ENCODE measurements around the gene TMEM181.
"Not testable (repeated sequence)": the region's sequence is repeated elsewhere in the genome, so short reads cannot be mapped to it uniquely, and the experiment has no call there.

TMEM181 gene

GRCh38 chr6:158607411-158608170, 47.7 kb downstream of the TMEM181 start:
- H3K9me3 Mint-ChIP-seq, result no peaks in the 10 kb centered on the region
- H3K4me3 Mint-ChIP-seq, result no peak overlapping the region
- no peaks in the 10 kb centered on the region for H3K4me1 Mint-ChIP-seq
- H3K27ac Mint-ChIP-seq, result no peak overlapping the region
- H3K27me3 Mint-ChIP-seq, result no peaks in the 10 kb centered on the region
- H3K36me3 Mint-ChIP-seq (ENCODE audit: low read depth), result peaks cover 46% of the 10 kb centered on the region
- ATAC-seq (no peak), DNase-seq (no peak)

DNA sequence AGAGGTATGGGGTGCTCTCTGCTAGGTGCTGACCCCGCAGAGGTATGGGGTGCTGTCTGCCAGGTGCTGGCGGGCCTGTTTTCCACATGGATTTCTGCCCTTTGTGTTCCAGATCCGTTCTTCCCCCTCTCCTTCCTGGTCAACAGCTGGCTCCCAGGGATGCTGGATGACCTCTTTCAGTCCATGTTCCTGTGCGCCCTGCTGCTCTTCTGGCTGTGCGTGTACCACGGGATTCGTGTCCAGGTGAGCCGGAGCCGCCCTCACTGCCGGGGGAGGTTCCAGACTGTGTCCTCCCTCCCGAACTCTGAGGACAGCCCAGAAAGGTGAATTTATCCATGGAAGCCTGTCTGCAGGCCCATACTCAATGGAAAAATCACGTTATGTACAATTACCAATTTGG, 48.3 kb downstream of the TMEM181 start:
- Mint-ChIP-seq H3K4me1 (no peaks in the 10 kb centered on the region), H3K9me3 (no peaks in the 10 kb centered on the region), H3K4me3 (no peak overlapping the region), H3K27ac (no peak overlapping the region), H3K36me3 (ENCODE audit: low read depth) (peaks cover 47% of the 10 kb centered on the region), H3K27me3 (no peaks in the 10 kb centered on the region)
- ATAC-seq (no peak), DNase-seq (no peak)

GRCh38 chr6:158609455-158610155, 49.7 kb downstream of the TMEM181 start:
- H3K36me3 Mint-ChIP-seq (ENCODE audit: low read depth), result peaks cover 53% of the 10 kb centered on the region
- H3K4me3 Mint-ChIP-seq, result no peak overlapping the region
- H3K27me3 Mint-ChIP-seq, result no peaks in the 10 kb centered on the region
- DNase-seq, result no peak
- no peaks in the 10 kb centered on the region for H3K9me3 Mint-ChIP-seq
- no peak overlapping the region for H3K27ac Mint-ChIP-seq
- ATAC-seq, result no peak
- H3K4me1 Mint-ChIP-seq, result no peaks in the 10 kb centered on the region

DNA sequence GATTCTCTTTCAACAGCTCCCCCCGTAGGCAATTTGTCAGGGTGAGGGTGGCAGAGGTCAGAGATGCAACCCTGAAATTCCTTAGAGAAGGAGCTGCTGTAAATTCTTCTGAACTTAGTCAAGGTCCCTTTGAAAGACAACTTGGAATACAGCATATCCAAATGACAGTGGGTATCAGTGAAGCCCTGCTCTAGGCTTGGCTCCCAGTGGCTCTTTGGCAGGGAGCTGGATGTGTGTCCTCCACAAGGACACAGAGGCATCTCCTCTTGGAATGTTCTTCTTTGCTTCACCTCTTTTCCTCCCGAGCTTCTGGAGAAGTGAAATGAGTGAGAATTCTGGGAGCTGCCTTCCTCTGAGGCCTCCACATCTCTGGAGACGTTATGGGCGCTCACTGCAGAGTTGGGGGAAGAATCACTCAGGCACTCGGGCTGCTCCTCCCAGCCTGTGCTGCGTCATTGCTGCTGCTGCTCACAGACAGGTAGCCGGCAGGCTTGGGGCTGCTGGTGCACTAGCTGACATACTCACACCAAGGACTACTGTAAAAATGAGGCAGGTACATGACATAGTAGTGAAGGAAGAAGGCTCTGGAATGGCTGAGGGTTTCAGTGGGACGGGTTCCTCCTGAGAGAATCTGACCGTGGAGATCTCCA, 50.6 kb downstream of the TMEM181 start:
- ATAC-seq (no peak), DNase-seq (no peak)
- no peak overlapping the region for H3K27ac Mint-ChIP-seq
- H3K4me3 Mint-ChIP-seq, result no peak overlapping the region
- peaks cover 58% of the 10 kb centered on the region for H3K36me3 Mint-ChIP-seq (ENCODE audit: low read depth)
- no peaks in the 10 kb centered on the region for H3K27me3 Mint-ChIP-seq
- no peaks in the 10 kb centered on the region for H3K4me1 Mint-ChIP-seq
- no peaks in the 10 kb centered on the region for H3K9me3 Mint-ChIP-seq

DNA sequence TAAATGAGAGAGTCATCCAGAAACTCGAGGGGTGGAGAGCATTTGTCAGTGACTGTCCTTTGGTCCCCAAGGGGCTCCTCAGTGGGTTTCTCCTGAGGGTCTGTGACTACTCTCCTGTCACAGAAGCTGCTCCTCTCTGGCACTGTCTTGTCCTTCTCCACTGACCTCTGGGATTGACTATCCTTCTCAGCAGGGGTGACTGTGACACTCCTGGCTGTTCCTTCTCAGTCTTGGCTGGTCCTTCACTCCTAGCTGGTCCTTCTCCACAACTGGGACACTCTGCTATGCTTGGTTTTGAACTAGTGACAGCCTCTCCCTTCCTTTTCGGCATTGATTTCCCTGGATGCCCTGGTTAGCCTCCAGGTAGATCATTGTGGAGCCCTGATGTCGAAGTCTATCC, 51.1 kb downstream of the TMEM181 start:
- H3K27ac Mint-ChIP-seq, result no peak overlapping the region
- no peaks in the 10 kb centered on the region for H3K4me1 Mint-ChIP-seq
- no peak for DNase-seq

DNA sequence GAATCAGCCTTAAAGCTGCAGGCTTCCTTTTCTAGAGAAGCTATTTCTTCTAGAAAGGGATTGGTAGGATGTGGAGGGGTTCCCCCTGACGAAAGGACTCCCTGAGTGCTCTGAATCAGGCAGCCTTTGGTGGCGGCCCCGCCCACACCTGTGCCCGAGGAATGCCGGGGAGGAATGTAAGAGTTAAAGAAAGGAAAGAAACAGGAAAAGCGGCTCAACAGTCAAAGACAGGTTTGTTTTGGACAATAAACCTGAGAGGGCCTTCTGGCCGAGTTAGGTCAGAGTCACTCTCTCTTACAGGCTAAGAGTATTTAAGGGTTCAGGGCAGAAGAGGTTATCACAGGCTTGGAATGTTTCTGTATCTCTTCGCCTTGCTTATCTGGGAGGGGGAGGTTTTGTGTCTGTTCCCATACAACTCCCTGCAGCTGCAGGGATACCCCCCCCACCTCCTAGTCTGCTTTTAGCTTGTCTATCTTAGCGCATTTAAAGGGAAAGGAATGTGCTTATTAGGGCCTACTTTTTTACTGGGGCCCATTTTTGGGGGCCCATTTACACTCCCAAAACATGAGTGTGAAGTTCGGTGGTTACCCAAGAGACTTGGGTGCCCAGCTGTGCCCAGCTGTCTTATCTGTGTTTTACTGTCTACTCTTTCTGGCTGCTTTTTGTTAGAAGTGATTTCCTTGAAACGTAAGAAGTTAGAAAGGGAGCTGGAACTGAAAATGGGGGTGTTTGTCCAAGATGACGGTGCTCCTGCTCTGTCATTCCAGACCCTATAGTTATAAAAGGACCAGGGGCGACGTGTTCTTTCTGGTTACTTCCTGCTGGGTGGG, 51.9 kb downstream of the TMEM181 start:
- H3K36me3 Mint-ChIP-seq (ENCODE audit: low read depth), result peaks cover 64% of the 10 kb centered on the region
- DNase-seq, result no peak
- no peak overlapping the region for H3K27ac Mint-ChIP-seq
- no peak for ATAC-seq
- no peaks in the 10 kb centered on the region for H3K9me3 Mint-ChIP-seq
- H3K27me3 Mint-ChIP-seq, result no peaks in the 10 kb centered on the region
- no peak overlapping the region for H3K4me3 Mint-ChIP-seq
- no peaks in the 10 kb centered on the region for H3K4me1 Mint-ChIP-seq

More for the DNA sequence above, 51.1 kb downstream of the TMEM181 start:
- no peak overlapping the region for H3K4me3 Mint-ChIP-seq
- peaks cover 59% of the 10 kb centered on the region for H3K36me3 Mint-ChIP-seq (ENCODE audit: low read depth)
- H3K9me3 Mint-ChIP-seq, result no peaks in the 10 kb centered on the region
- H3K27me3 Mint-ChIP-seq, result no peaks in the 10 kb centered on the region
- ATAC-seq, result no peak

- not testable (repeated sequence) for H3K4me3 Mint-ChIP-seq, H3K9me3 Mint-ChIP-seq, H3K4me1 Mint-ChIP-seq, H3K27me3 Mint-ChIP-seq, ATAC-seq, DNase-seq, H3K27ac Mint-ChIP-seq
- H3K36me3 Mint-ChIP-seq (ENCODE audit: low read depth), result peaks cover 74% of the 10 kb centered on the region
Observed at GRCh38 chr6:158614606-158615005, 54.7 kb downstream of the TMEM181 start.

DNA sequence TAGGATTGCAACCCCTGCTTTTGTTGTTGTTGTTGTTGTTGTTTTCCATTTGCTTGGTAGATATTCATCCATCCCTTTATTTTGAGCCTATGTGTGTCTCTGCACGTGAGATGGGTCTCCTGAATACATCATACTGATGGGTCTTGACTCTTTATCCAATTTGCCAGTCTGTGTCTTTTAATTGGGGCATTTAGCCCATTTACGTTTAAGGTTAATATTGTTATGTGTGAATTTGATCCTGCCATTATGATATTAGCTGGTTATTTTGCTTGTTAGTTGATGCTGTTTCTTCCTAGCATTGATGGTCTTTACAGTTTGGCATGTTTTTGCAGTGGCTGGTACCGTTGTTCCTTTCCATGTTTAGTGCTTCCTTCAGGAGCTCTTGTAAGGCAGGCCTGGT, 58.4 kb downstream of the TMEM181 start:
- not testable (repeated sequence) for H3K27me3 Mint-ChIP-seq, DNase-seq, H3K9me3 Mint-ChIP-seq, ATAC-seq, H3K27ac Mint-ChIP-seq, H3K4me1 Mint-ChIP-seq, H3K4me3 Mint-ChIP-seq
- peaks cover 61% of the 10 kb centered on the region for H3K36me3 Mint-ChIP-seq (ENCODE audit: low read depth)

- DNase-seq, result no peak
- H3K36me3 Mint-ChIP-seq (ENCODE audit: low read depth), result peaks cover 55% of the 10 kb centered on the region
Observed at GRCh38 chr6:158619922-158620801, 60.3 kb downstream of the TMEM181 start.

GRCh38 chr6:158620963-158621693, 61.2 kb downstream of the TMEM181 start:
- no peak for ATAC-seq
- Mint-ChIP-seq H3K9me3 (no peaks in the 10 kb centered on the region), H3K27me3 (no peaks in the 10 kb centered on the region), H3K27ac (peak overlapping the region; percentile 37), H3K4me3 (no peak overlapping the region), H3K4me1 (no peaks in the 10 kb centered on the region), H3K36me3 (ENCODE audit: low read depth) (peaks cover 51% of the 10 kb centered on the region)
- no peak for DNase-seq

More at GRCh38 chr6:158619922-158620801, 60.3 kb downstream of the TMEM181 start:
- no peaks in the 10 kb centered on the region for H3K4me1 Mint-ChIP-seq
- no peak for ATAC-seq
- no peak overlapping the region for H3K27ac Mint-ChIP-seq
- H3K4me3 Mint-ChIP-seq, result no peak overlapping the region
- no peaks in the 10 kb centered on the region for H3K9me3 Mint-ChIP-seq
- no peaks in the 10 kb centered on the region for H3K27me3 Mint-ChIP-seq

DNA sequence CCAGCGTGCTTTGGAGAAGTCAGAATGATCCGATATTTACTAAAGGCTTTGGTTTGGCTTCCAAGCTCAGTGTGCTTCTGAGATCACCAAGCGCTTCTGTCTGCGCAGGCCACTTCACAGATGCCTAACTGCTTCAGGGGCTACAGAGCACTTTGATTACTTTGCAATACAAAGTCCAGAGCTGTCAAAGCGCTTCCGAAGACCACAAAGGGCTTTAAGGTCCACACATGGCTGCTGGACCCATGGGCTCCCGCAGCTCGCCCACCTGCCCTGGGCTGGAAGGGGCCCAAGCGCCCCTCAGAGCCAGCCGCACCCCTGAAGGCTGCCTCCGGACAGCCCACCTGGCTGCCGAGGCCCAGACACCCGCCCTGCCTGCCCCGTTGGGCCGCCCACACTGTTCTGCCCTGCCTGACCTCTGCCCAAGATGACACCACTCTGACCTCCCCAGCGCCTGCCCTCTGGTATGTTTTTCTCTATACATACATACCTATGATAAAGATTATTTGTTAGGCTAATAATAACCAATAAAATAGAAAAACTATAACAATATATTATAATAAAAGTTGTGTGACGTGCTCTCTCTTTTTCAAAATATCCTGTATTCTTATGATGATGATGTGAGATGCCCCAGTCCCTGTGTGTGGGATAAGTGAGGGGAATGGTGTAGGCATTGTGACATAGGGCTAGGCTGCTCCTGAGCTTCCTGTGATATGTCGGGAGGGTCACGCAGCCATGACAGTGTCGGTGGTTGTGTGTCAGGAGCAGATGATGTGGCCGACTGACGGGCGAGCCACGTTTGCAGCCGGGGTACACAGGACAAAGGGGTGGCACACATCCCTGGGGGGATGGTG, 62.0 kb downstream of the TMEM181 start:
- peak overlapping the region; percentile 37 for H3K27ac Mint-ChIP-seq
- no peak for DNase-seq
- H3K4me1 Mint-ChIP-seq, result no peaks in the 10 kb centered on the region
- H3K4me3 Mint-ChIP-seq, result no peak overlapping the region
- no peaks in the 10 kb centered on the region for H3K27me3 Mint-ChIP-seq
- peaks cover 49% of the 10 kb centered on the region for H3K36me3 Mint-ChIP-seq (ENCODE audit: low read depth)
- no peak for ATAC-seq
- H3K9me3 Mint-ChIP-seq, result no peaks in the 10 kb centered on the region

DNA sequence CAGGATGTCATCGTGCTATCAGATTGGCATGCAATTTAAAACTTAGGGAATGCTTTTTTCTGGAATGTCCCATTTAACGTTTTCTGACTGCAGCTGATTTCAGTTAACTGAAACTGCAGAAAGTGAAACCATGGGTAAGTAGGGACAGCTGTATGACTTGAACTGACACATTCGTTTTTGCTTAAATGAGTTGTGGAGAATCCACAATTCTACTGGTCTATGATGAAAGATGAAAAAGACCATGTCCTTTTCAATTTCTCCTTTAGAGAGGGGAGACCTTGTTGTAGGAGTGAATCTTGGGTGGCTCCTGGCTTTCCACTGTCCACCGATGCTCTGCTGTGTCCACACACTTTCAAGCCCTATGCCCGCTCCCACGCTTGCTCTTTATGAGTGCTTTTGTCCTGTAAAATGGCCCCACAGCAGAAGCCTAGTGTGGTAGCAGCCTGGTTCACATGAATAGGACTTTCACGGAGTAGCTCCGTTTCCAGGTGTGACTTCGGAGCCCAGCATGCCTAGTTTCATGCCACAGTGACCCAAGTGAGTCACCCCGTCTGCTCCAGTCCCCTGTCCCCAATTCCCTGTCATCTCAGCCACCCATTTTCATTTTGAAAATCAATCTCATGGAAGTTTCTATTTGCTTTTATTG, 62.8 kb downstream of the TMEM181 start:
- H3K4me3 Mint-ChIP-seq, result no peak overlapping the region
- H3K9me3 Mint-ChIP-seq, result no peaks in the 10 kb centered on the region
- no peak overlapping the region for H3K27ac Mint-ChIP-seq
- peaks cover 48% of the 10 kb centered on the region for H3K36me3 Mint-ChIP-seq (ENCODE audit: low read depth)
- ATAC-seq (no peak), DNase-seq (no peak)
- no peaks in the 10 kb centered on the region for H3K27me3 Mint-ChIP-seq
- no peaks in the 10 kb centered on the region for H3K4me1 Mint-ChIP-seq
